Cardiac septum (tissue), 1 donor: ENCODE measurements around the gene PTPRF. TPM values are rescaled to one million over a fixed set of nuclear protein-coding genes. Genes with fewer than 3 reads are reported as not detected.

Source experiments
- DNase-seq: peaks from one replicate; pipeline ENCODE4 v3.0.0-alpha.2; 2020; ENCODE audit warnings: low spot score
- intact Hi-C: fragments of 100-400 bp; cut with DNase I; formaldehyde crosslinking; loops from one replicate; pipeline ENCODE4 v1.14.0; 2022
- total RNA-seq: library from RNA; stranded (reverse); fragmentation: NEBNext Ultra II Directional; extraction: Animal tissue kit (Norgen Biotek cat#: 25700); gene quantifications from one replicate; pipeline ENCODE4 v1.2.1, GENCODE V29; 2021
- donor health status: DM: no; HTN: no; CAD: no.

Gene PTPRF
- total RNA-seq, 1 donor from 2014 or later: 9.1 TPM

DNA sequence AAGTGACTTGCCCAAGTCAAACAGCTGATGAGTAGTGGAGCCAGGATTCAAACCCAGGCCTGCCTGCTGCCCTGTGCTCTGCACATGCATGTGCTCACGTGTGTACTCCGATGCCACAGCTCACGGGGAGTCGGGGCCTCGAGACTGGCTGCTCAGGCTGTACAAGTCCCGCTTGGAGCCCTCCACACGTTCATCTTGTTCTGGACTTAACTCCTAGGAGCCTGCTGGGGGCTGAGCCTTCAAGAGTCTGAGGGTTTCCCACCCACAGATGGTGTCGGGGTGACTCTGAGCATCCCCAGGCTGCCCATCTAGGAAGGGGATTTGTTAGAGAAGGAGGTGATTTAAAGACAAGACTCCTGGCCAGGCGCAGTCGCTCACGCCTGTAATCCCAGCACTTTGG lies 83.5 kb downstream of the PTPRF start:
- intact Hi-C loops: no loop called here
- no peak for DNase-seq

GRCh38 chr1:43614891-43615290 lies 84.2 kb downstream of the PTPRF start:
- intact Hi-C loops: no loop called here
- no peak for DNase-seq

- intact Hi-C loops: no loop called here
- DNase-seq: no peak
Measured at GRCh38 chr1:43616383-43616782, 85.7 kb downstream of the PTPRF start.

GRCh38 chr1:43617011-43617410 lies 86.3 kb downstream of the PTPRF start:
- intact Hi-C loops: no loop called here
- DNase-seq: no peak

DNA sequence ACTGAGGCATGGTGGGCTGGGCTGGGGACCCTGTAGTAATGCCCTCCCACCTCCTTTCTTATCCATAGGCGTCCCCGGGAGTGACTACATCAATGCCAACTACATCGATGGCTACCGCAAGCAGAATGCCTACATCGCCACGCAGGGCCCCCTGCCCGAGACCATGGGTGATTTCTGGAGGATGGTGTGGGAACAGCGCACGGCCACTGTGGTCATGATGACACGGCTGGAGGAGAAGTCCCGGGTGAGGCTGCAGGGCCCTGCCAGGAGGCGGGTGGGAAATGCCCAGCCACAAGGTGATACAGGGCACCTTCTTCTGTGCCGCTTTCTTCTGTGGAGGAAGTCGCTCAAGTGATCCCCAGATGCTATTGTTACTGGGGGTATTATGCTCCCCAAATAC lies 87.0 kb downstream of the PTPRF start:
- DNase-seq: no peak
- intact Hi-C loops: no loop called here

DNA sequence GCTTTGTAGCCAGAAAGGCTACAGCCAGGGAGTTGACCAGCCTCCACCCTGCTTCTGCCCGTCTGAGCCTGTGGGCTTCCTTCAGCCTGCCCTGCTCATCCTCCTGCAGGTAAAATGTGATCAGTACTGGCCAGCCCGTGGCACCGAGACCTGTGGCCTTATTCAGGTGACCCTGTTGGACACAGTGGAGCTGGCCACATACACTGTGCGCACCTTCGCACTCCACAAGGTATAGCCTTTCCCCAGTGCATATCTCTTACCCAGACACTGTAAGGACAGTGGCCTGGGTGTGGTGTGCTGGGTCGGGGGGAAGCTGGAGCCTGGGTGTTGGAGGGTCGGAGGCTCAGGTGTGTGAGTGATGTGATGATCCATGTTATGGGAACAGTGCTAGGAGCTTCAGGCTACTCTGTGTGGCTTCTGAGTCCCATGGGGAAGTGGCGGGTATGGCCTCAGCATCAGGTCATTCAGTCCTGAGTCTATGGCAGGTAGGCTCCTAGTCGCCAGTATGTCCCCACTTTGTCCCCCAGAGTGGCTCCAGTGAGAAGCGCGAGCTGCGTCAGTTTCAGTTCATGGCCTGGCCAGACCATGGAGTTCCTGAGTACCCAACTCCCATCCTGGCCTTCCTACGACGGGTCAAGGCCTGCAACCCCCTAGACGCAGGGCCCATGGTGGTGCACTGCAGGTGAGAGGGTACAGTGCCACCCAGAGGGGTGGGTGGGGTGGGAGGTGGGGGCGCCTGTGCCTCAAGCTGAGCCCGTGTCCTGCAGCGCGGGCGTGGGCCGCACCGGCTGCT lies 88.0 kb downstream of the PTPRF start:
- no peak for DNase-seq
- intact Hi-C loops: no loop called here

DNA sequence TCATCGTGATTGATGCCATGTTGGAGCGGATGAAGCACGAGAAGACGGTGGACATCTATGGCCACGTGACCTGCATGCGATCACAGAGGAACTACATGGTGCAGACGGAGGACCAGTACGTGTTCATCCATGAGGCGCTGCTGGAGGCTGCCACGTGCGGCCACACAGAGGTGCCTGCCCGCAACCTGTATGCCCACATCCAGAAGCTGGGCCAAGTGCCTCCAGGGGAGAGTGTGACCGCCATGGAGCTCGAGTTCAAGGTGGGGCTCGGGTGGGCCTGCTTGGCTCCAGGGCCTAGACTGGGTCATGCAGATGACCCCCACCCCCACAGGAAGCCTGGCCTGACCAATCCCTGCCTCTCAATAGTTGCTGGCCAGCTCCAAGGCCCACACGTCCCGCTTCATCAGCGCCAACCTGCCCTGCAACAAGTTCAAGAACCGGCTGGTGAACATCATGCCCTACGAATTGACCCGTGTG lies 88.7 kb downstream of the PTPRF start:
- no peak for DNase-seq
- intact Hi-C loops: no loop called here

- no peak for DNase-seq
Measured at GRCh38 chr1:43619996-43620920, 89.6 kb downstream of the PTPRF start.

DNA sequence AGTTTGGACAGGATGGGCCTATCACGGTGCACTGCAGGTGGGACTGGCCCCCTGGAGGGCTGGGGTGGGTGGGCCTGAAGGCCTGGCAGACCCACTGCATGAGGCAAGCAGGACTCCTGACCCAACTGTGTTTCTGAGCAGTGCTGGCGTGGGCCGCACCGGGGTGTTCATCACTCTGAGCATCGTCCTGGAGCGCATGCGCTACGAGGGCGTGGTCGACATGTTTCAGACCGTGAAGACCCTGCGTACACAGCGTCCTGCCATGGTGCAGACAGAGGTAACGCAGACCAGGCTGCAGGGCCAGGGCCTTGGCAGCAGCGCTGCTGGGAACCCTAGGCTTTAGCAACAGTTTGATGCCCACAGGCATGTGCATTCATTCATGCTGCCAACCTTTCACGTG lies 90.3 kb downstream of the PTPRF start:
- DNase-seq: no peak
- intact Hi-C loops: no loop called here

More at GRCh38 chr1:43619996-43620920, 89.6 kb downstream of the PTPRF start:
- intact Hi-C loops: no loop called here

DNA sequence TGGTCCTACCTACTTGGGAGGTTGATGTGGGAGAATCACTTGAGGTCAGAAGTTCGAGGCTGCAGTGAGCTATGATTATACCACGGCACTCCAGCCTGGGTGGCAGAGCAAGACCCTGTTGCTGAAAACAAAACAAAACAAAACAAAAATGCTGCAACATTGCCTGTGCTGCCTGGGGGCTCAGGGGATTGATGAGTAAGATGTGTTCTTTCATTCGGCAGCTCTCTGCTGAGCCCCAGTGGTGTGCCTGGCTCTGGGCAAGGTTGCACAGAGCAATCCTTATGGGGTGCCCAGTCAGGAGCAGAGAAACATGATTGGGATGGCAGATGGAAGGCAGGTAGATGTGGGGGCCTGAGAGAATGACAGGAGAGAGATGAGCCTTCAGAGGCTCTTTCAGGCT lies 90.7 kb downstream of the PTPRF start:
- intact Hi-C loops: no loop called here
- no peak for DNase-seq

GRCh38 chr1:43621861-43622260 lies 91.2 kb downstream of the PTPRF start:
- intact Hi-C loops: no loop called here
- no peak for DNase-seq

DNA sequence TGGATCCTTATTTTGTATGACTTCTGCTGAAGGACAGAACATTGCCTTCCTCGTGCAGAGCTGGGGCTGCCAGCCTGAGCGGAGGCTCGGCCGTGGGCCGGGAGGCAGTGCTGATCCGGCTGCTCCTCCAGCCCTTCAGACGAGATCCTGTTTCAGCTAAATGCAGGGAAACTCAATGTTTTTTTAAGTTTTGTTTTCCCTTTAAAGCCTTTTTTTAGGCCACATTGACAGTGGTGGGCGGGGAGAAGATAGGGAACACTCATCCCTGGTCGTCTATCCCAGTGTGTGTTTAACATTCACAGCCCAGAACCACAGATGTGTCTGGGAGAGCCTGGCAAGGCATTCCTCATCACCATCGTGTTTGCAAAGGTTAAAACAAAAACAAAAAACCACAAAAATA lies 91.8 kb downstream of the PTPRF start:
- no peak for DNase-seq
- intact Hi-C loops: no loop called here

GRCh38 chr1:43622901-43623780 lies 92.5 kb downstream of the PTPRF start:
- intact Hi-C loops: no loop called here
- DNase-seq: no peak

- no peak for DNase-seq
- intact Hi-C loops: no loop called here
Measured at GRCh38 chr1:43625063-43625780, 94.5 kb downstream of the PTPRF start.

DNA sequence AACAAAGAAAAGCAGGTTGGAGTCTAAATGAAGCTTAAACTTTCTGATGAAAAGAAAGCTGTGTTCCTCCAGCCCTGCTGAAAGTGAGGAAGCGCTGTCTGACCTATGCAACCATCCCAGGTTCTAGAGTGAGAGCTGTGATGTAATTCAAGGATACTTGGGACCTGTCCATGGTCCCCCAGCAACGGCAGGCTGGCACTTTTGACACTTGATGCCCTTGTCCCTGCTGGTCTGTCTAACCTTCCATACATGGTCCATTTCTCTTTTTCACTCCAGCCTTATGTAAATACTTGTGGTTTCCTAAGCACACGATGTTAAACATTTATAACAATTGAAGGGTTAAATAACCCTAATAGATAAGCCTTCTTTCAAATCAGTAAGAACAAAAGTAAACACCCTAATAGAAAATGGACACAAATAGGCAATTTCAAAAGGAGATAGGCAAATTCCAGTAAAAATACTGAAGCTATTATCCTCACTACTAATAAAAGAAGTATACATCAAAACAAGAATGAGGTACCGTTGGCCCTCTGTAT lies 101.5 kb downstream of the PTPRF start:
- intact Hi-C loops: no loop called here
- DNase-seq: no peak

DNA sequence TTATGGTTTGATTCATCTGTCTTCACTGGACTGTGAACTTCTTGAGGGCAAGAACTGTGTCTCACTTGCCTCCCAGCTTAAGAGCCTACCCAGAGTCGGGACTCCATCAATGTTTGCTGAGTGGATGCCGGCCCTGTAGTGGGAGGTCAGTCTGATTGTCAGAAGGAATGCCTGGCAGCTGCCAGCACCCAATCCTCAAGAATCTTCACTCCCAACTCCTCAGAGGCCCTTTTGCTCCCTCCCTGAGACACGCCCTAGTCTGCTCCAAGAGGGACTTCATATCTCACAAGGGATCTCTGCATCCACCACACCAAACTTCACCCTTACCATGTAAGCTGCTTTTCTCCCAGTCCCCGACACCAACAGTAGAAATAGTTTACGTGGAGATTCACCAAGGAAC lies 104.0 kb downstream of the PTPRF start:
- intact Hi-C loops: no loop called here
- no peak for DNase-seq

- intact Hi-C loops: no loop called here
- no peak for DNase-seq
Measured at GRCh38 chr1:43636006-43636641, 105.4 kb downstream of the PTPRF start.

DNA sequence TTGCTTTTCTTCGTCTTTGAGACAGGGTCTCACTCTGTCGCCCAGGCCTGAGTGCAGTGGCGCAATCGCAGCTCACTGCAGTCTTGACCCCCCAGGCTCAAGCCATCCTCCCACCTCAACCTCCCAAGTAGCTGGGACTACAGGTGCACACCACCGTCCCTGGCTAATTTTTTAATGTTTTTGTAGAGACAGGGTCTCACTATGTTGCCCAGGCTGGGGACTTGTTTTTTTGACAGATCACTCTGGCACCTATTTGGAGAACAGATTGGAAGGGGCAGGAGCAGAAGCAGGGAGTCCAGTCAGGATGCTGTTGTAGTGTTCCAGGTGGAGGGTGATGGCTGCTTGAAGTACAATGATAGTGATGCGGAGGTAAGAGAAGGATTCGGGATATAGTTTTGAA lies 106.6 kb downstream of the PTPRF start:
- intact Hi-C loops: no loop called here
- no peak for DNase-seq
